Astrocyte of the spinal cord (primary cell): ENCODE results near the gene EMID1.

Experiments used
- DNase-seq: peaks from one replicate; pipeline ENCODE4 v3.0.0; 2011; ENCODE audit warnings: low read depth, low spot score
- H3K4me3 ChIP-seq: 2 replicates; pipeline ENCODE4 v1.5.1; 2011; ENCODE audit warnings: low read depth, mild to moderate bottlenecking, low read length, moderate library complexity
- CTCF ChIP-seq: IDR thresholded peaks from 2 replicates; pipeline ENCODE4 v1.5.1; 2012; ENCODE audit warnings: low read depth, mild to moderate bottlenecking, low read length, inconsistent platforms
- in situ Hi-C: cut with HindIII; loops from 2 replicates; pipeline ENCODE4 v1.10.0; 2017; ENCODE audit warnings: low sequenced_read_pairs

Gene EMID1

DNA sequence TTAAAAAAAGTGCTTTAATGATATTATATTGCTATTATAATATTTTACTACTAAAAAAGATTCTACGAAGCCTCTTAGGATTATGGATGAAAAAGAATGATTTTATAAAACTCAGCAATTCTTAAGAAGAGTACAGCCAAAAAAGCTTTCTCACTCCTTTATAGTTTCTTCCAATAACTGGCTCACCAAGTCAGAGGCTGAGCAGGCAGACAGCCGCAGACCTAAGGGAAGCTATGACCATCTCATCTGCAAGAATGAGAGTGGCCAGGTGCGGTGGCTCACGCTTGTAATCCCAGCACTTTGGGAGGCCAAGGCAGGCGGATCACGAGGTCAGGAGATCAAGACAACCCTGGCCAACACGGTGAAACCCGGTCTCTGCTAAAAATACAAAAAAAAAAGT lies 12.7 kb upstream of the EMID1 start:
- DNase-seq: no peak
- H3K4me3 ChIP-seq: no peak overlapping the region
- in situ Hi-C loops: no loop called here
- TF ChIP-seq CTCF: no peak

DNA sequence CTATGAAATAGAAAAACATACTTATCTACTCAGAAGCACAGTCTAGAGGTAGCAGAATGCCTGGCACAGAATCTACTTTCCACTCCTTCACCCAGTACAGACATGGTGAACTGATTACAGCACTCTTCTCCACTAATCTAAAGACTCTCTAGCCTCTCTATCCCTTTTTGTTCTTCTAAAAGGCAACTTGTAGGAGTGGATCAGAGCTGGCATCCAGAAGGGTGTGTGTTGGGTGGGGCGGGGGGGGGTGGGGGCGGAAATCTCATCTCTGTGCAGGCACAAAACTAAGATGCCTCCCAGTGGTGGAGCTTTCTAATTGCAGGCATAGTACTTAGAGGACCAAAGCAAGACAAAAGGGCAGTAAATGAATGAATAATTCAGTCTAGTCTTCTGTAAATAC lies 11.5 kb upstream of the EMID1 start:
- in situ Hi-C loops: no loop called here
- no peak for TF ChIP-seq CTCF
- no peak overlapping the region for H3K4me3 ChIP-seq
- DNase-seq: no peak

GRCh38 chr22:29195118-29195963 lies 10.4 kb upstream of the EMID1 start:
- no peak overlapping the region for H3K4me3 ChIP-seq
- no peak for TF ChIP-seq CTCF
- in situ Hi-C loops: no loop called here
- no peak for DNase-seq

DNA sequence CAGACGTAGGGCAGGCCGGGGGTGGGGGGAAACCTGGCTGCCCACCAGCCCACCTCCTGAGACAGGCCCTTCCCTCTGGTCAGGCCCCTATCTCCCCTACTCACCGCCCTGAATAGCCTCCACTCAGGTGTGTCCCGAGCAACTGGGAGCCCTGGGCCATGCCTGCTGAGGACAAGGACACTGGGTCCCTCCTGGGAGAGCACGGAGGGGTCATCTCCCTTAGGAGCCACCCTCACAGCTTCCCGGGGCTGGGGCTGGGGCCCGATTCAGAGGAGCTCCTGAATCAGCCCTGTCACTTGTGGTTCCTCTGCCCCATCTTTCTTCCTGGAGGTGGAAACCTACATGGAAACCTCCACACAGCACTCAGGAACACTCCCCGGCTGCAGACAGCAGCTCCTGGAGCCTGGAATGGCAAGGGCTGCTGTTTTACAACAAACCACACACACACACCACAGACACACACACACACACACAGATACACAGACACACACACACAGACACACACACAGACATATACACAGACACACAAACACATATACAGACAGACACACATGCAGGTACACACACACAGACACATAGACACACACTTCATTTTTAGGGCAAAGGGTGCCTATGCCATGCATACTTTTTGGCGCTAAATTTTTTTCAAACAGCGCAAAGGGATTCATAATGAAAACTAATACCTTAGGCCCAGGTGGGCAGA lies 9.6 kb upstream of the EMID1 start:
- no peak for DNase-seq
- H3K4me3 ChIP-seq: no peak overlapping the region
- in situ Hi-C loops: no loop called here
- no peak for TF ChIP-seq CTCF

GRCh38 chr22:29197096-29197495 lies 8.6 kb upstream of the EMID1 start:
- no peak for DNase-seq
- H3K4me3 ChIP-seq: no peak overlapping the region
- TF ChIP-seq CTCF: no peak
- in situ Hi-C loops: no loop called here

- TF ChIP-seq CTCF: no peak
- DNase-seq: no peak
- in situ Hi-C loops: no loop called here
- H3K4me3 ChIP-seq: no peak overlapping the region
These were observed 7.5 kb upstream of the EMID1 start for GRCh38 chr22:29198240-29198639.
